Measurements from ENCODE around the gene RNF215.

- no peak for TF ChIP-seq POLR2A (IDR thresholded peaks at IDR 0.05; ENCODE audit: low read depth)
- TF ChIP-seq POLR2AphosphoS5 (IDR thresholded peaks at IDR 0.05): no peak
Measured at GRCh38 chr22:30333707-30334087, 53.5 kb downstream of the RNF215 start.

All from esophagus muscularis mucosa (tissue), 2 donors.